Measurements from ENCODE around the gene PGC.

GRCh38 chr6:41783106-41783780 lies 36.0 kb upstream of the PGC start:
- TF ChIP-seq, protein P1, sequence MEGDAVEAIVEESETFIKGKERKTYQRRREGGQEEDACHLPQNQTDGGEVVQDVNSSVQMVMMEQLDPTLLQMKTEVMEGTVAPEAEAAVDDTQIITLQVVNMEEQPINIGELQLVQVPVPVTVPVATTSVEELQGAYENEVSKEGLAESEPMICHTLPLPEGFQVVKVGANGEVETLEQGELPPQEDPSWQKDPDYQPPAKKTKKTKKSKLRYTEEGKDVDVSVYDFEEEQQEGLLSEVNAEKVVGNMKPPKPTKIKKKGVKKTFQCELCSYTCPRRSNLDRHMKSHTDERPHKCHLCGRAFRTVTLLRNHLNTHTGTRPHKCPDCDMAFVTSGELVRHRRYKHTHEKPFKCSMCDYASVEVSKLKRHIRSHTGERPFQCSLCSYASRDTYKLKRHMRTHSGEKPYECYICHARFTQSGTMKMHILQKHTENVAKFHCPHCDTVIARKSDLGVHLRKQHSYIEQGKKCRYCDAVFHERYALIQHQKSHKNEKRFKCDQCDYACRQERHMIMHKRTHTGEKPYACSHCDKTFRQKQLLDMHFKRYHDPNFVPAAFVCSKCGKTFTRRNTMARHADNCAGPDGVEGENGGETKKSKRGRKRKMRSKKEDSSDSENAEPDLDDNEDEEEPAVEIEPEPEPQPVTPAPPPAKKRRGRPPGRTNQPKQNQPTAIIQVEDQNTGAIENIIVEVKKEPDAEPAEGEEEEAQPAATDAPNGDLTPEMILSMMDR (IDR thresholded peaks at IDR 0.05), result no peak
- no peak for TF ChIP-seq POLR2A (IDR thresholded peaks at IDR 0.05)

All from Peyer's patch (tissue), 4 donors.